Natural killer cell (primary cell): ENCODE data around the gene VAMP2. TPM values are rescaled to one million over a fixed set of nuclear protein-coding genes. Genes with fewer than 3 reads are reported as not detected.

Experiments used
- ATAC-seq, 3 donors: fragments of 150-1000 bp in 2 of 3; fragments of 200-7000 bp in 1 of 3; cut with Tn5 transposase; 1 replicate in 1 of 3; 2 replicates in 2 of 3; pipeline ENCODE4 v1.10.0; 2021; ENCODE audit warnings: mild to moderate bottlenecking in 2 of 3, moderate library complexity in 2 of 3
- DNase-seq, 2 donors: peaks; one replicate each; pipeline versions ENCODE4 v3.0.0 to v3.0.0-alpha.2; 2013 to 2021; ENCODE audit warnings: mixed read lengths in 1 of 2
- H3K27ac ChIP-seq: one replicate; pipeline ENCODE4 v1.5.1; 2013; ENCODE audit warnings: mild to moderate bottlenecking, low read length
- H3K27me3 ChIP-seq: one replicate; pipeline ENCODE4 v1.6.1; 2013; ENCODE audit warnings: low read length; ENCODE audit not compliant: control insufficient read depth, insufficient read depth
- H3K36me3 ChIP-seq: one replicate; pipeline ENCODE4 v1.6.1; 2013; ENCODE audit warnings: low read length; ENCODE audit not compliant: control insufficient read depth, insufficient read depth
- H3K4me1 ChIP-seq: one replicate; pipeline ENCODE4 v1.6.1; 2013; ENCODE audit warnings: low read length; ENCODE audit not compliant: control insufficient read depth, insufficient read depth
- H3K4me3 ChIP-seq: one replicate; pipeline ENCODE4 v1.5.1; 2013; ENCODE audit warnings: low read length
- H3K9me3 ChIP-seq: one replicate; pipeline ENCODE4 v1.6.1; 2013; ENCODE audit warnings: low read length; ENCODE audit not compliant: control insufficient read depth, insufficient read depth
- H3K27ac Mint-ChIP-seq, 2 donors: one replicate each; pipeline ENCODE4 v1.8.0; 2022; ENCODE audit warnings: mild to moderate bottlenecking in 2 of 2, mixed read lengths in 2 of 2, moderate library complexity in 1 of 2
- H3K27me3 Mint-ChIP-seq, 2 donors: one replicate each; pipeline ENCODE4 v1.8.0; 2022; ENCODE audit warnings: low read depth in 2 of 2, mixed read lengths in 2 of 2
- H3K36me3 Mint-ChIP-seq: one replicate; pipeline ENCODE4 v1.8.0; 2022; ENCODE audit warnings: mixed read lengths
- H3K4me1 Mint-ChIP-seq, 2 donors: one replicate each; pipeline ENCODE4 v1.8.0; 2022; ENCODE audit warnings: mixed read lengths in 2 of 2
- H3K4me3 Mint-ChIP-seq: one replicate; pipeline ENCODE4 v1.8.0; 2022; ENCODE audit warnings: mild to moderate bottlenecking, moderate library complexity, mixed read lengths
- H3K9me3 Mint-ChIP-seq, 2 donors: one replicate each; pipeline ENCODE4 v1.8.0; 2022; ENCODE audit warnings: mixed read lengths in 2 of 2
- WGBS: methylation state at CpG from one replicate; pipeline ENCODE4 v1.1.7; 2013; ENCODE audit warnings: missing lambda C conversion rate; ENCODE audit not compliant: insufficient coverage; 5-methylcytosine and 5-hydroxymethylcytosine counted together
- intact Hi-C: fragments of 100-400 bp; cut with micrococcal nuclease; formaldehyde crosslinking; loops from one replicate; pipeline ENCODE4 v1.14.2; 2022
- total RNA-seq, 4 donors: library from RNA; stranded (reverse); fragments of 120-200 nt in 1 of 4; gene quantifications; one replicate each; pipeline versions ENCODE4 v1.2.3 to v1.2.4, GENCODE V29; 2013 to 2022
- TF ChIP-seq, protein P1 (sequence below): fragments of 200-600 bp; IDR thresholded peaks from one replicate; pipeline ENCODE4 v1.8.0; 2022; ENCODE audit warnings: antibody characterized with exemption

The VAMP2 gene
- total RNA-seq, 3 donors from 2014 or later (not counting 1 experiment from before 2014, with no cell fraction given): 191 to 315 (median 234) TPM

GRCh38 chr17:8128125-8128784, 34.5 kb downstream of the VAMP2 start:
- H3K9me3 ChIP-seq: no peaks in the 10 kb centered on the region
- peaks cover 0 to 2% of the 10 kb centered on the region in 2 donors for H3K9me3 Mint-ChIP-seq
- DNase-seq: no peak
- H3K27me3 Mint-ChIP-seq: peaks cover 37 to 47% of the 10 kb centered on the region in 2 donors
- ATAC-seq: no peak
- TF ChIP-seq, protein P1, sequence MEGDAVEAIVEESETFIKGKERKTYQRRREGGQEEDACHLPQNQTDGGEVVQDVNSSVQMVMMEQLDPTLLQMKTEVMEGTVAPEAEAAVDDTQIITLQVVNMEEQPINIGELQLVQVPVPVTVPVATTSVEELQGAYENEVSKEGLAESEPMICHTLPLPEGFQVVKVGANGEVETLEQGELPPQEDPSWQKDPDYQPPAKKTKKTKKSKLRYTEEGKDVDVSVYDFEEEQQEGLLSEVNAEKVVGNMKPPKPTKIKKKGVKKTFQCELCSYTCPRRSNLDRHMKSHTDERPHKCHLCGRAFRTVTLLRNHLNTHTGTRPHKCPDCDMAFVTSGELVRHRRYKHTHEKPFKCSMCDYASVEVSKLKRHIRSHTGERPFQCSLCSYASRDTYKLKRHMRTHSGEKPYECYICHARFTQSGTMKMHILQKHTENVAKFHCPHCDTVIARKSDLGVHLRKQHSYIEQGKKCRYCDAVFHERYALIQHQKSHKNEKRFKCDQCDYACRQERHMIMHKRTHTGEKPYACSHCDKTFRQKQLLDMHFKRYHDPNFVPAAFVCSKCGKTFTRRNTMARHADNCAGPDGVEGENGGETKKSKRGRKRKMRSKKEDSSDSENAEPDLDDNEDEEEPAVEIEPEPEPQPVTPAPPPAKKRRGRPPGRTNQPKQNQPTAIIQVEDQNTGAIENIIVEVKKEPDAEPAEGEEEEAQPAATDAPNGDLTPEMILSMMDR: no peak
- H3K36me3 Mint-ChIP-seq: no peaks in the 10 kb centered on the region
- 89% methylated on average over 13 of the region's 14 CpGs for WGBS
- H3K4me1 Mint-ChIP-seq: peaks cover 40 to 42% of the 10 kb centered on the region in 2 donors
- intact Hi-C loops: no loop called here
- no peak overlapping the region for H3K27ac Mint-ChIP-seq
- H3K36me3 ChIP-seq: no peaks in the 10 kb centered on the region
- no peak overlapping the region for H3K4me3 Mint-ChIP-seq
- peaks cover 21% of the 10 kb centered on the region for H3K27me3 ChIP-seq
- no peak overlapping the region for H3K27ac ChIP-seq
- H3K4me1 ChIP-seq: peaks cover 40% of the 10 kb centered on the region
- no peak overlapping the region for H3K4me3 ChIP-seq

DNA sequence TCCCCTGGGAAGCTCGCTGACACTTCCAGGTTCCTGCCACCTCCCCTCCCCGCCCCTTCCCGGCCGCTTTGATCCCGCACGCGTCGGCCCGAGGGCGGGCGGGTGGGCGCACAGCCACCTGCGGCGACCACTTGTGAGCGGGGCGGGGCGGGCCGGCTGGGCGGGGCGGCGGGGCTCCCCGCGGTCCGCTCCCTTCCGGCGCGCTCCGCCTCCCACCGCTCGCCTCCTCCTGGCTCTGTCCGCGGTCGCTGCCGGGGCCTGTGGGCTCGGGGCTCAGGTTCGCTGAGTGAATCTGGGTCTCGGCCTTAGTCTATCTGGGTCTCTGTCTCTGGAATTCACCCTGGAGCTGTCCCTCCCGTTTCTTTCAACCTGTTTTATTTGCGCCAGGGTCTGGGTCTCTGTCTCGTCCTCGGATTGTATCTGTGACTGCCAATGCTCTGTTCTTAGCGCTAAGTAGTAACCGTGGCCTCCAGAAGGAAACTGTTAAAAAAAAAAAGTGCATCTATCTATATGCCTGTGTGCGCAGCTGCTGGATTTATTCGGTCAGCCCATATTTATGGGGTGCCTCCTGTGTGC, 36.2 kb downstream of the VAMP2 start:
- Histone ChIP-seq H3K36me3 (no peaks in the 10 kb centered on the region), H3K4me1 (peaks cover 54% of the 10 kb centered on the region), H3K27me3 (peaks cover 33% of the 10 kb centered on the region), H3K9me3 (no peaks in the 10 kb centered on the region), H3K27ac (peak overlapping the region; percentile 21), H3K4me3 (peak overlapping the region; percentile 57)
- intact Hi-C loops: no loop called here
- Mint-ChIP-seq H3K36me3 (no peaks in the 10 kb centered on the region), H3K9me3 (peaks cover 0 to 2% of the 10 kb centered on the region in 2 donors), H3K27ac (peak overlapping the region; percentile 95 to 98), H3K4me1 (peaks cover 50 to 53% of the 10 kb centered on the region in 2 donors), H3K4me3 (peak overlapping the region; percentile 96), H3K27me3 (peaks cover 42 to 52% of the 10 kb centered on the region in 2 donors)
- DNase-seq (peak in 1 of 2 donors; percentile 71), ATAC-seq (peak; percentile 34 to 50 (median 46))
- under 1% methylated on average over 45 of the region's 45 CpGs for WGBS
- TF ChIP-seq, protein P1: no peak

- Mint-ChIP-seq H3K27me3 (peaks cover 42 to 53% of the 10 kb centered on the region in 2 donors), H3K4me1 (peaks cover 53 to 55% of the 10 kb centered on the region in 2 donors), H3K4me3 (peak overlapping the region; percentile 93), H3K36me3 (no peaks in the 10 kb centered on the region), H3K27ac (peak overlapping the region; percentile 95 to 98), H3K9me3 (peaks cover 0 to 2% of the 10 kb centered on the region in 2 donors)
- H3K9me3 ChIP-seq: no peaks in the 10 kb centered on the region
- intact Hi-C loops: loop anchor here (1.0 kb wide), 2 partner anchors 12 to 61 kb away; no protein-coding TSS in a partner anchor
- H3K4me1 ChIP-seq: peaks cover 58% of the 10 kb centered on the region
- H3K27me3 ChIP-seq: peaks cover 33% of the 10 kb centered on the region
- ATAC-seq (peak in 2 of 3 donors; percentile 9), DNase-seq (peak in 1 of 2 donors; percentile 52)
- TF ChIP-seq, protein P1: no peak
- H3K27ac ChIP-seq: no peak overlapping the region
- no peaks in the 10 kb centered on the region for H3K36me3 ChIP-seq
- peak overlapping the region; percentile 57 for H3K4me3 ChIP-seq
- under 1% methylated on average over 35 of the region's 35 CpGs for WGBS
Measured at GRCh38 chr17:8125947-8126490, 36.7 kb downstream of the VAMP2 start.
